ENCODE data around the gene DLG4. TPM values are rescaled to one million over a fixed set of nuclear protein-coding genes. Genes with fewer than 3 reads are reported as not detected.
A peak's percentile ranks its signal among the peaks of the same experiment; 100 is the strongest.

DLG4 gene
- total RNA-seq, 2 donors from 2014 or later: 9.8 to 16.1 TPM

- peaks cover 3% of the 10 kb centered on the region for H3K36me3 Mint-ChIP-seq (ENCODE audit: low read depth)
- DNase-seq (peak; percentile 28 to 53 (median 37)), ATAC-seq (peak; percentile 66)
- H3K27ac Mint-ChIP-seq: peak overlapping the region; percentile 91
- peaks cover 36% of the 10 kb centered on the region for H3K4me1 Mint-ChIP-seq
- H3K27me3 Mint-ChIP-seq: no peaks in the 10 kb centered on the region
- H3K4me3 Mint-ChIP-seq: peak overlapping the region; percentile 96
- no peaks in the 10 kb centered on the region for H3K9me3 ChIP-seq (ENCODE audit: control insufficient read depth, low read length, poor library complexity, severe bottlenecking)
Observed at GRCh38 chr17:7220593-7221277, 1.1 kb upstream of the DLG4 start.

DNA sequence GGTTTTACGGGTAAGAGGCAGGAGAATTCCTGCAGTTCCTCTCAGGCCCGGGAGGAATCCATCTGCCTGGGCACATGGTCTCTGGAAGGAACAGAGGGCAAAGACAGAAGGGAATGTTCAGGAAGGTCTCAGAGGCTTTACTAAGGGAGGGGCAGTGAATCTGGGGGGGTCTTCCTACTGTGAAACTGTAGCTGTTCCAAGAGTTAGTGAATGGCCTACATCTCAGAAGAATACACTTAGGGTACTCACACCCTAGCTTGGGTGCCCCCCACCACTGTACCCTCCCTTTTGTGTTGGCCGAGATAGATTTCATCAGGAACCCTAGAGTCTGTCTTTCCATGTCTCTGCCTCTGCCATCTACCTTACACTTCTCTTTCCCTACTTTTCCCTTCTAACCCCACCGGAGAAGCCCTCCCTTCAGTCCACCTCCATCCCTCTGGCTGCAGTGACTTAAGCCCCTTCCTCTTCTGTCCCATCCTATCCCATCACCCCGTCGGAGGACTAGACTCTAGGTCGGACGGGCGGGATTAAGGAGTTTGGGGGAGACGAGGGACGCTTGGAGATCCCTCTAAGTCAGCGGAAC, 316 bp downstream of the DLG4 start:
- no peak for ATAC-seq
- peaks cover 45% of the 10 kb centered on the region for H3K4me1 Mint-ChIP-seq
- peaks cover 3% of the 10 kb centered on the region for H3K36me3 Mint-ChIP-seq (ENCODE audit: low read depth)
- no peaks in the 10 kb centered on the region for H3K9me3 ChIP-seq (ENCODE audit: control insufficient read depth, low read length, poor library complexity, severe bottlenecking)
- no peaks in the 10 kb centered on the region for H3K27me3 Mint-ChIP-seq
- peak overlapping the region; percentile 96 for H3K4me3 Mint-ChIP-seq
- H3K27ac Mint-ChIP-seq: peak overlapping the region; percentile 91
- DNase-seq: no peak

GRCh38 chr17:7218758-7219157, 878 bp downstream of the DLG4 start:
- peak overlapping the region; percentile 91 for H3K27ac Mint-ChIP-seq

GRCh38 chr17:7218166-7218565, 1.5 kb downstream of the DLG4 start:
- Mint-ChIP-seq H3K27me3 (no peaks in the 10 kb centered on the region), H3K4me1 (peaks cover 56% of the 10 kb centered on the region), H3K4me3 (peak overlapping the region; percentile 84), H3K36me3 (ENCODE audit: low read depth) (no peaks in the 10 kb centered on the region), H3K27ac (peak overlapping the region; percentile 73)
- ATAC-seq (no peak), DNase-seq (no peak)
- H3K9me3 ChIP-seq (ENCODE audit: control insufficient read depth, low read length, poor library complexity, severe bottlenecking): no peaks in the 10 kb centered on the region

More at GRCh38 chr17:7218758-7219157, 878 bp downstream of the DLG4 start:
- no peaks in the 10 kb centered on the region for H3K27me3 Mint-ChIP-seq
- H3K4me3 Mint-ChIP-seq: peak overlapping the region; percentile 96
- H3K4me1 Mint-ChIP-seq: peaks cover 50% of the 10 kb centered on the region
- H3K36me3 Mint-ChIP-seq (ENCODE audit: low read depth): peaks cover under 1% of the 10 kb centered on the region
- no peak for DNase-seq
- ATAC-seq: no peak
- no peaks in the 10 kb centered on the region for H3K9me3 ChIP-seq (ENCODE audit: control insufficient read depth, low read length, poor library complexity, severe bottlenecking)

DNA sequence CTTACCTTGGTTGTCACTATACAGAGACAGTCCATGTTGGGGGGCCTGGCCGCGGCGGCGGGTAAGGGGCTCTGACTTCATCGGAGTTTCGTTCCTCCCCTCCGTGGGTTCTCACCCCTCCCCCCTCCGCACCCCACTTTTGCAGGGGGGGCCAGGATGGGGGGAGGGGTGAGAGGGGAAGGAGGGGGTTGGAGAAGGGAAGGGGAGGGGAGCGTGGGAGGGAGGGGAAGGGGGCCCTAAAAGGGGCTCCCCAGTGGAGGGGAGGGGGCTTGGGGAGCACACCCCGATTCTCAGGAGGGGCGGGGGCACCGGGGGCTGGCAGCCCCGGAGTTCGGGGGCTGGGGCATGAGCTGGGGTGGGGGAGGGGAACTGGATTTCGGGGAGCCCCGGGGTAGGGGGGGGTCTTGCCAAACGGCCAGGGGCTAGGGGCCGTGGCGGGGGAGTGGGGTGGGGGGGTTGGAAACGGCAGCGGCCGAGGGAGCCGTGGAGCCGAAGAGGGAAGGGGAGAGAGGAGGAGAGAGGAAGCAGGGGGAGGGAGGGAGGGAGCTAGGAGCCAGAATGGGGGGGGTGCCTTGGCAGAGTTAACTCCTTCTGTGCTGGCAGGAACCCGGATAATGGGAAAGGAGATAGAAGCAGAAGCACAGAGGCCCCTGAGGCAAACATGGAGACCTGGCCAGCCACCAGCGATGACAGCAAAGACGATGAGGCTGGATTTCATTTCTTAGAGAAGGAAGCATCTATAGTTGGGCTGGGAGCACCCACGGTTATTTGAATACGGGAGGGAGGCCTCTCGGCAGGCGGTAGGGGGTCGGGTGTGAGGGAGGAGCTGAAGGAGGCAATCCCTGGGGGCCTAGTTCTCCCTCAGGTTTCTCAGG, 2.3 kb downstream of the DLG4 start:
- DNase-seq (no peak), ATAC-seq (no peak)
- no peaks in the 10 kb centered on the region for H3K36me3 Mint-ChIP-seq (ENCODE audit: low read depth)

GRCh38 chr17:7216242-7217112, 3.2 kb downstream of the DLG4 start:
- no peak for DNase-seq
- Mint-ChIP-seq H3K4me1 (peaks cover 62% of the 10 kb centered on the region), H3K27me3 (peaks cover 8% of the 10 kb centered on the region), H3K36me3 (ENCODE audit: low read depth) (no peaks in the 10 kb centered on the region), H3K27ac (peak overlapping the region; percentile 86), H3K4me3 (peak overlapping the region; percentile 82)
- ATAC-seq: no peak
- H3K9me3 ChIP-seq (ENCODE audit: control insufficient read depth, low read length, poor library complexity, severe bottlenecking): no peaks in the 10 kb centered on the region

More for the DNA sequence above, 2.3 kb downstream of the DLG4 start:
- Mint-ChIP-seq H3K27ac (peak overlapping the region; percentile 73), H3K4me3 (peak overlapping the region; percentile 84), H3K27me3 (peaks cover 2% of the 10 kb centered on the region), H3K4me1 (peaks cover 56% of the 10 kb centered on the region)
- H3K9me3 ChIP-seq (ENCODE audit: control insufficient read depth, low read length, poor library complexity, severe bottlenecking): no peaks in the 10 kb centered on the region

GRCh38 chr17:7215652-7216180, 3.9 kb downstream of the DLG4 start:
- DNase-seq: no peak
- Mint-ChIP-seq H3K27me3 (peaks cover 8% of the 10 kb centered on the region), H3K4me1 (peaks cover 54% of the 10 kb centered on the region)

DNA sequence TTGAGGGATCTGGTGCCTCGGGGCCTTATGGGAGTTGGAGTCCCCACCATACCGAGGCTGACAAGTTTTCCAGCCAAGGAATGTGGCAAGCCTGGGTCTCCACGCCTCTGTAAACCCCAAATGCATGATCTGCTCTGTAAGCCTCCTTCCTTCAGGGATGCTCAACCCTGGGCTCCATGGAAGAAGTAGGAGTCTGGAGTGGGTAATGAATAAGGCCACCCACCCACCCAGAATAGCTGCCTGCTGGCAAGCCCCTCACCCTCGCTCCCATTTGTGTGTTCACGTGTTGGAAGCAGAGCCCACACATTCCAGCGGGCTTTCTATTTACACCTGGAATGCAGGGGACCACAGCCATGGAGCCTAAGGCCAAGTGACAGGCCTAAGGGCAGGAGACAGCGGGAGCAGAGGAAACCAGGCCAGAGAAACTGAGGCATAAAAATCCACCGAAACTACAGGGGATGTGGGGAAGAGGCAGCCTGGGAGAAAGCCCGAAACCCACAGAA, 4.4 kb downstream of the DLG4 start:
- Mint-ChIP-seq H3K4me3 (peak overlapping the region; percentile 93), H3K27ac (peak overlapping the region; percentile 99), H3K36me3 (ENCODE audit: low read depth) (no peaks in the 10 kb centered on the region), H3K4me1 (peaks cover 54% of the 10 kb centered on the region), H3K27me3 (peaks cover 8% of the 10 kb centered on the region)
- ATAC-seq (no peak), DNase-seq (no peak)
- H3K9me3 ChIP-seq (ENCODE audit: control insufficient read depth, low read length, poor library complexity, severe bottlenecking): no peaks in the 10 kb centered on the region

More at GRCh38 chr17:7215652-7216180, 3.9 kb downstream of the DLG4 start:
- ATAC-seq: no peak
- Mint-ChIP-seq H3K27ac (peak overlapping the region; percentile 86), H3K36me3 (ENCODE audit: low read depth) (no peaks in the 10 kb centered on the region), H3K4me3 (peak overlapping the region; percentile 93)
- no peaks in the 10 kb centered on the region for H3K9me3 ChIP-seq (ENCODE audit: control insufficient read depth, low read length, poor library complexity, severe bottlenecking)

DNA sequence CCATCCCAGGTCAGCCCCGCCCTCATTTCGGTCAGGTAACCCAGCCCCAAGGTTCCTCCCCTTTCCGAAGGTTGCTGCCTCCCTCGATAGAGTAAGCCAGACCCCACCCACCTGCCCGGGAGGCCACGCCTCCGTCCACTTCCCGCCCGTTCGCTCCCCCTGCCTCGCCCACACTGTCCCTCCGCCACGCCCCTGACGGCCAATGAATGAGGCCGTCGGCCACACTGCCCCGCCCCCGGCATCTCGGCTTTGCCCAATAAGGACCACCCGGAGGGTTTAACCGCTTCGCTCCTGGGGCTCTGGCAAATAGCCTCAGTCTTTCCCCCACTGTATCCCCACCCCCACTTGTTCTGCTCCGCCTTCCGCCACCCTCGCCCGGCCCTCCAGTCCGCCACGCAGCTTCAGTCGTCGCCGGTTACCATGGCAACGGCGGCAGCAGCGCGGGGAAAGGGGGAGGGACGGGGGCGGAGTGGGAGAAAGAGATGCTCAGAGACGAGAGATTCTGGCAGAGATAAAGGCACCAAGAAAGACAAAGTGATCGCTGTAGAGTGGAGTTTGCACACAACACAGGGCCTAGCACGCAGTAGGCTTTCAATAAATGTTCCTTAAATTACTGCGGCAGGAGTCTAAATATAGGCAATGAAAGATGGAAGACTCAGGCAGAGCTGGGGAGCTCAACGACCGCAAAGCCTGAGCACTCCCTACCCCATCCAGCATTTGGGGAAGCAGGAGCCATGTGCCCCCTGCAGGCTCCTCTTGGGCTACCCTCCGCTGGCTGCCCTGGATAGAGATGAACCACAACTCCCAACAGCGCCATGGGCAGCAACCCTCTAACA, 5.1 kb downstream of the DLG4 start:
- DNase-seq (peak; percentile 98 to 99 (median 99)), ATAC-seq (peak; percentile 82)
- H3K4me3 Mint-ChIP-seq: peak overlapping the region; percentile 93
- H3K4me1 Mint-ChIP-seq: peaks cover 53% of the 10 kb centered on the region
- peaks cover 8% of the 10 kb centered on the region for H3K27me3 Mint-ChIP-seq
- no peaks in the 10 kb centered on the region for H3K9me3 ChIP-seq (ENCODE audit: control insufficient read depth, low read length, poor library complexity, severe bottlenecking)
- H3K36me3 Mint-ChIP-seq (ENCODE audit: low read depth): no peaks in the 10 kb centered on the region
- peak overlapping the region; percentile 99 for H3K27ac Mint-ChIP-seq

DNA sequence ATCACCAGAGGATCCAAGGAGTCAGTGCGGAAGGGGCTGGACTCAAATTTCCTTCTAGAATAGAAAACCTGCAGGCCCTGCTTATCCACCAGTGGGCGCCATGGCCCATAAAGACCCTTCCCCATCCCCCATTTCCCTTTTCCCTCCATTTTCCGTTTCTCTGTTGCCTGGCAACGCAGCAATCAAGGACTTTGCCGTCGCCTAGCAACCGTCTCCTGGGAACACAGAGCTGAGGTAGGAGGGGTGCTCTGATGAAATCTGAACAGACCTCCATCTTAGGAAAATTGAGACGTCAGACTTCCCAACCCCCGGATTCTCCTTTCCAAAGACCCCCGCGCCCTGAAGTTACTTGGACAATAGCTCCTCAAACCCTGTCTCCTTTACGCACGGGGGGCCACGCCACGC, 5.7 kb downstream of the DLG4 start:
- Mint-ChIP-seq H3K27me3 (peaks cover 8% of the 10 kb centered on the region), H3K27ac (peak overlapping the region; percentile 99), H3K4me1 (peaks cover 48% of the 10 kb centered on the region), H3K4me3 (peak overlapping the region; percentile 93), H3K36me3 (ENCODE audit: low read depth) (no peaks in the 10 kb centered on the region)
- H3K9me3 ChIP-seq (ENCODE audit: control insufficient read depth, low read length, poor library complexity, severe bottlenecking): no peaks in the 10 kb centered on the region
- ATAC-seq: peak; percentile 19
- peak; percentile 54 to 70 (median 69) for DNase-seq

GRCh38 chr17:7211491-7212273, 8.0 kb downstream of the DLG4 start:
- Mint-ChIP-seq H3K4me3 (peak overlapping the region; percentile 7), H3K4me1 (peaks cover 48% of the 10 kb centered on the region), H3K27me3 (peaks cover 8% of the 10 kb centered on the region), H3K36me3 (ENCODE audit: low read depth) (no peaks in the 10 kb centered on the region), H3K27ac (peak overlapping the region; percentile 89)
- no peak for ATAC-seq
- DNase-seq: no peak
- H3K9me3 ChIP-seq (ENCODE audit: control insufficient read depth, low read length, poor library complexity, severe bottlenecking): no peaks in the 10 kb centered on the region

Measured in T-helper 17 cell (primary cell).